Prostate gland (tissue), 2 donors: ENCODE data around the gene CLMP. TPM values are rescaled to one million over a fixed set of nuclear protein-coding genes. Genes with fewer than 3 reads are reported as not detected.

Source experiments
- DNase-seq: peaks from one replicate; pipeline ENCODE4 v3.0.0-alpha.2; 2019; ENCODE audit warnings: low spot score
- H3K27ac ChIP-seq, 2 donors: fragments of 200-600 bp; sonication (generic); 2 replicates each; pipeline ENCODE4 v1.5.1; 2017 to 2019
- H3K27me3 ChIP-seq: fragments of 200-600 bp; sonication (generic); replicated peaks from 2 replicates; pipeline ENCODE4 v1.5.1; 2019; ENCODE audit not compliant: insufficient read depth
- H3K36me3 ChIP-seq, 2 donors: fragments of 200-600 bp; sonication (generic); 1 replicate in 1 of 2; 2 replicates in 1 of 2; pipeline versions ENCODE4 v1.5.1 to v1.8.1; 2017 to 2019
- H3K4me1 ChIP-seq: fragments of 200-600 bp; sonication (generic); replicated peaks from 2 replicates; pipeline ENCODE4 v1.5.1; 2019
- H3K4me3 ChIP-seq, 2 donors: fragments of 200-600 bp; sonication (generic); 2 replicates each; pipeline ENCODE4 v1.5.1; 2017 to 2019
- H3K9me3 ChIP-seq: fragments of 200-600 bp; sonication (generic); 2 replicates; pipeline ENCODE4 v1.5.1; 2017
- POLR2A ChIP-seq: fragments of 450-650 bp; IDR thresholded peaks from one replicate; pipeline ENCODE4 v1.6.1; 2016; ENCODE audit warnings: antibody characterized with exemption, mild to moderate bottlenecking
- POLR2AphosphoS5 ChIP-seq: sonication (generic); formaldehyde crosslinking; IDR thresholded peaks from one replicate; pipeline ENCODE4 v1.6.1; 2017; ENCODE audit warnings: antibody characterized with exemption
- WGBS: methylation state at CpG from one replicate; pipeline ENCODE4 v1.1.5; 2018; 5-methylcytosine and 5-hydroxymethylcytosine counted together
- intact Hi-C: fragments of 100-400 bp; cut with DNase I; formaldehyde crosslinking; loops from one replicate; pipeline ENCODE4 v1.14.2; 2022
- total RNA-seq, 2 donors: library from RNA; depleted of rRNA; stranded (reverse); fragments of >200 nt; gene quantifications; one replicate each; pipeline ENCODE4 v1.1.0, GENCODE V29; 2016
- TF ChIP-seq, protein P1 (sequence below), 4 experiments: fragments of 200-600 bp in 2 of 4; fragments of 450-650 bp in 2 of 4; sonication (generic) in 2 of 4; IDR thresholded peaks; 1 replicate in 3 of 4; 2 replicates in 1 of 4; pipeline ENCODE4 v1.5.1; 2016 to 2019; ENCODE audit warnings: antibody characterized with exemption in 4 of 4, mild to moderate bottlenecking in 2 of 4, moderate library complexity in 2 of 4

Gene CLMP
- total RNA-seq, 2 donors from 2014 or later, result 5.0 to 10.7 TPM

DNA sequence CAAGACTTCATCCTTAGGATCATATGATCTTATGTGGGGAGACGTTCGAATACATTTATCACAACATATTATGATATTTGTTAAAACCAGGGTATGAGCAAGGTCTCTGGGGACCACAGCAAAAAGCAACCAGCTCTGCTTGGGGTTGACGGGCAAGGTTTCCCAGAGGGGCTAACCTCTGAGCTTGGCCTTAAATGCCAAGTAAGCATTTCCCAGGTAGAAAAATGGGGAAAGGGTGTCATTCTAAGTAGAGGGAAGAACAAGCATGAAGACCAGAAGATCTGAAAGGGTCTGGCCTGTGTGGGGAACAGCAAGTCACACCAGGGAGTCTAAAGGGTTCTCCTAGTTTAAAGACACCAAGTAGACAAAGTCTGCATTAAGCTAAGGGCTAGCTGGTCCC lies 24.1 kb downstream of the CLMP start:
- TF ChIP-seq, protein P1, sequence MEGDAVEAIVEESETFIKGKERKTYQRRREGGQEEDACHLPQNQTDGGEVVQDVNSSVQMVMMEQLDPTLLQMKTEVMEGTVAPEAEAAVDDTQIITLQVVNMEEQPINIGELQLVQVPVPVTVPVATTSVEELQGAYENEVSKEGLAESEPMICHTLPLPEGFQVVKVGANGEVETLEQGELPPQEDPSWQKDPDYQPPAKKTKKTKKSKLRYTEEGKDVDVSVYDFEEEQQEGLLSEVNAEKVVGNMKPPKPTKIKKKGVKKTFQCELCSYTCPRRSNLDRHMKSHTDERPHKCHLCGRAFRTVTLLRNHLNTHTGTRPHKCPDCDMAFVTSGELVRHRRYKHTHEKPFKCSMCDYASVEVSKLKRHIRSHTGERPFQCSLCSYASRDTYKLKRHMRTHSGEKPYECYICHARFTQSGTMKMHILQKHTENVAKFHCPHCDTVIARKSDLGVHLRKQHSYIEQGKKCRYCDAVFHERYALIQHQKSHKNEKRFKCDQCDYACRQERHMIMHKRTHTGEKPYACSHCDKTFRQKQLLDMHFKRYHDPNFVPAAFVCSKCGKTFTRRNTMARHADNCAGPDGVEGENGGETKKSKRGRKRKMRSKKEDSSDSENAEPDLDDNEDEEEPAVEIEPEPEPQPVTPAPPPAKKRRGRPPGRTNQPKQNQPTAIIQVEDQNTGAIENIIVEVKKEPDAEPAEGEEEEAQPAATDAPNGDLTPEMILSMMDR (IDR thresholded peaks at IDR 0.05), result no peak
- no peak for TF ChIP-seq POLR2AphosphoS5
- TF ChIP-seq POLR2A, result no peak
- no peak overlapping the region for H3K27ac ChIP-seq
- no peak for DNase-seq
- no peaks in the 10 kb centered on the region for H3K36me3 ChIP-seq
- intact Hi-C loops, result no loop called here
- H3K9me3 ChIP-seq, result no peaks in the 10 kb centered on the region
- no peaks in the 10 kb centered on the region for H3K27me3 ChIP-seq
- H3K4me3 ChIP-seq, result no peak overlapping the region
- H3K4me1 ChIP-seq, result no peaks in the 10 kb centered on the region
- 94% methylated on average over 3 of the region's 3 CpGs for WGBS

DNA sequence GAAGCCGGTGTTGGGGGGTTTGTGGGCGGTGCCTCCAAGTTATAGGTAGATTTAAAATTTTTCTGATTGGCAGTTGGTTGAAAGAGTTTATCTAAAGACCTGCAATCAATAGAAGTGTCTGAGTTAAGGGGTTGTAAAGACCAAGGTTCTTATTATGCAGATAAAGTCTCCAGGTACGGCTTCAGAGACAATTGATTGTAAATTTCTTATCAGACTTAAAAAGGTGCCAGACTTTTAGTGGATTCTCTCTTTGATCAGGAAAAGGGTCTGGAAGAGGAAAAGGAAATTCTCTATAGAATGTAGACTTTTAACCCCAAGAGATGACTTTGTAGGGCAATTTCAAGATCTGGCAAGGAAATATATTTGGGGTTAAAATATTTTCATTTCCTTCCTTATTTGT lies 25.2 kb downstream of the CLMP start:
- H3K4me1 ChIP-seq, result no peaks in the 10 kb centered on the region
- H3K36me3 ChIP-seq, result no peaks in the 10 kb centered on the region
- no peak overlapping the region for H3K27ac ChIP-seq
- intact Hi-C loops, result no loop called here
- no peaks in the 10 kb centered on the region for H3K9me3 ChIP-seq
- DNase-seq, result no peak
- 88% methylated on average over 3 of the region's 3 CpGs for WGBS
- TF ChIP-seq POLR2A (no peak), POLR2AphosphoS5 (no peak)
- TF ChIP-seq, protein P1 (IDR thresholded peaks at IDR 0.05), result no peak
- H3K27me3 ChIP-seq, result no peaks in the 10 kb centered on the region
- no peak overlapping the region for H3K4me3 ChIP-seq

DNA sequence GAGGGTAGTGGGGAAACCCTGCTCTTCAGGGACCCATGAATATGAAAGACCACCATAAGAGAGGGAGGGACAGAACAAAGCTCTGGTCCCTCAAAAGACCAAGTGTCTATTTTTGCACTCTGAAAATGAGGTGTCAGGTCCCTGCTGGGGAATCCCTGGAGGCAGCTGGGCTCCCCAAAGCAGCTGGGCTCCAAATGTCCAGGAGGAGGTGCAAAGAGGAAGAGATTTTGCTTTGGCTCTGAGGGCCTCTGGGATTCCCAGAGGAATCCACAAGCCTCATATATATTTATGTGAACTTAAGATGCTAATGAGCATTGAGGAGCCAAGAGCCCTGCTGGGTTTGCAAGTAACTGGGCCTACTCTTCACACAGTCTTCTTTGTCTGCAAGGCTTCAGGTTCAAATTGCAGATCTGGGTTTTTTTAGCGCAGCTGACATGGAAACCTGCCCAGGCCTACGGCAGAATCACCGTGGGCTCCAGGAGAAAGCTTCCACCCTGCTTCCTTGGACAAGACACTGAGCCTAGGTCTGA lies 26.0 kb downstream of the CLMP start:
- WGBS, result 69% methylated on average over 3 of the region's 3 CpGs
- DNase-seq, result no peak
- Histone ChIP-seq H3K4me1 (no peaks in the 10 kb centered on the region), H3K36me3 (no peaks in the 10 kb centered on the region), H3K27me3 (no peaks in the 10 kb centered on the region), H3K4me3 (no peak overlapping the region), H3K9me3 (no peaks in the 10 kb centered on the region), H3K27ac (no peak overlapping the region)
- TF ChIP-seq POLR2A, result no peak
- TF ChIP-seq, protein P1 (IDR thresholded peaks at IDR 0.05), result no peak
- TF ChIP-seq POLR2AphosphoS5, result no peak
- intact Hi-C loops, result no loop called here

DNA sequence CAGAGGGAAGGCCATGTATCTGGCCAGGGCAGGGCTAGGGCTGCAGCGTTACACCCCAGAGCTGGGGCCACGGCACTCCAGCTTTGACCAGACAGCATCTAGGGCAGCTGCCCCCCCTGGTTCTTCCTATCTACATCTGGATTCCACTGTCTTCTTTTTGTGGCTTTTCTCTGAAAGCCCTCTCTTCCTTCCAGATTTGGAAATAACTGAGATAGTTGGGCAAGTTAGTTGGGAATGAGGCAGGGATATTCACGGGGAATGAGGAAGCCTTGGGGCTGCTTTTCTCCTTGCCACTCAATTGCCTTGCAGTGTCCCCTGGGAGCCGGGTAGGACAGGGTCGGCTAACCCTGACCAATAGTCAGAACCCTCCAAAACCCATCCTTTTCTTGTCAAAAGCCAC lies 26.8 kb downstream of the CLMP start:
- Histone ChIP-seq H3K27me3 (no peaks in the 10 kb centered on the region), H3K36me3 (no peaks in the 10 kb centered on the region), H3K27ac (no peak overlapping the region), H3K4me1 (no peaks in the 10 kb centered on the region), H3K4me3 (no peak overlapping the region), H3K9me3 (no peaks in the 10 kb centered on the region)
- 93% methylated on average over 5 of the region's 5 CpGs for WGBS
- TF ChIP-seq POLR2AphosphoS5 (no peak), POLR2A (no peak)
- TF ChIP-seq, protein P1 (IDR thresholded peaks at IDR 0.05), result no peak
- DNase-seq, result no peak
- intact Hi-C loops, result no loop called here

DNA sequence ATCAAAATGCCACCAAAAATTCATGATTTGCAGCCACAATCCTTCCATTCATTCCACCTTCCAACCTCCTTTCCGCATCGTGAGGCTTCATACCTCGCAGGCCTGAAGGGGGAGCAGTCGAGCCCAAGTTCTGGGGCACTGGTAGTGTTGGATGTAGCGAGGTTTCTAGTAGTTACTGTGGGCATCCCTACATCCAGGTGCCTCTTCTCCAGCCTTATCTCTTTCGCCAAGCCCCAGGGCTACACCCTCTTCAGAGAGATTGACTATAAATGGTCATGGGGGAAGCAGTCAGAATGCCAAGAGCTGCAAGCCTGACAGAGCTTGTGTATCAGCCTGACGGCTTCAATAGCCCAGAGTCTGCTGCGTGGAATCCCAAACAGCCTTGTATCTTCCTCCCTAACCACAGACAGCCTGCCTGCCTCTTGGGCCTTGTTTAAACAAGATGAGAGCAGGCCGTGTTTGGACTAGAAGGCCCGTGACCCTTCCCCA lies 28.9 kb downstream of the CLMP start:
- H3K4me3 ChIP-seq, result no peak overlapping the region
- intact Hi-C loops, result no loop called here
- no peak for DNase-seq

More for the DNA sequence above, 28.9 kb downstream of the CLMP start:
- H3K36me3 ChIP-seq, result no peaks in the 10 kb centered on the region
- TF ChIP-seq POLR2AphosphoS5 (no peak), POLR2A (no peak)
- TF ChIP-seq, protein P1 (IDR thresholded peaks at IDR 0.05), result peak in 1 of 4 experiments; percentile 24
- no peaks in the 10 kb centered on the region for H3K9me3 ChIP-seq
- WGBS, result 42% methylated on average over 10 of the region's 10 CpGs
- H3K27ac ChIP-seq, result no peak overlapping the region
- no peaks in the 10 kb centered on the region for H3K4me1 ChIP-seq
- no peaks in the 10 kb centered on the region for H3K27me3 ChIP-seq
